Measurements from ENCODE around the gene RIBC2.
"Not testable (repeated sequence)": the region's sequence is repeated elsewhere in the genome, so short reads cannot be mapped to it uniquely, and the experiment has no call there.

The RIBC2 gene

GRCh38 chr22:45413368-45414211 is at the start of gene RIBC2, which contains the start of gene SMC1B:
RIBC2 (plus strand) TSS chr22:45413693; CDS start chr22:45413887, 194 bp downstream.
SMC1B (minus strand) TSS chr22:45413599; CDS start chr22:45413567, 32 bp downstream.
- no peak for DNase-seq

DNA sequence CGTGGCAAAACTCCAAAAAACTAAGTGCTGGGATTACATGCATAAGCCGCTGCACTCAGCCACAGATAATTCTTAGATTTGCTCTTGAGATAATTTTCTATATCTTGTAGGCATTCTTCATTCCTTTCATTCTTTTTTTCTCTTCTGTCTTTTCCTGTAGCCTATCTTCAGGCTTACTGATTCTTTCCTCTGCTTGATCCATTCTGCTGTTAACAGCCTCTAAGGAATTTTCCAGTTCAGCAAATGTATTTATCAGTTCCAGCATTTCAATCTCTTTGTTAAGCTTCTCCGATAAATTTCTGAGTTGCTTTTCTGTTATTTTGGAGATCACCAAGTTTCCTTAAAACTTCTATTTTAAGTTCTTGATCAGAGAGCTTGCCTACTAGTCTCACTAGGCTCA is 46.8 kb upstream of the RIBC2 start:
- no peak for DNase-seq

DNA sequence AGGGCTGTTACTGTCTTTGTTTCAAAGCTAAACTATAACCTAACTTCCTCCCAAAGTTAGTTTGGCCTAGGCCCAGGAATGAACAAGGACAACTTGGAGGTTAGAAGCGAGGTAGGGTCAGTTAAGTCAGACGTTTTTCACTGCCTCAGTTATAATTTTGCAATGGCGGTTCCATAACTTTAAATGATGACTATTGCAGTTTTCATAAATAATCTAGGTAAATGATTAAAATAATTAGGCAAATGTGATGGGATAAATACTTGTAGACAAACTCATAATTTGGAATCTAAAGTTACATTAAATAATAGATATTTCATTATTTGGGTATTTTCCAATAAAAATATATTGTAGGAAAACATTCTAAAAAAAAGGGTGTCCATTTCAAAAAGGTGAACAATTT is 39.9 kb upstream of the RIBC2 start:
- DNase-seq, result not testable (repeated sequence)

GRCh38 chr22:45376009-45376408 is 37.5 kb upstream of the RIBC2 start:
- DNase-seq, result no peak

DNA sequence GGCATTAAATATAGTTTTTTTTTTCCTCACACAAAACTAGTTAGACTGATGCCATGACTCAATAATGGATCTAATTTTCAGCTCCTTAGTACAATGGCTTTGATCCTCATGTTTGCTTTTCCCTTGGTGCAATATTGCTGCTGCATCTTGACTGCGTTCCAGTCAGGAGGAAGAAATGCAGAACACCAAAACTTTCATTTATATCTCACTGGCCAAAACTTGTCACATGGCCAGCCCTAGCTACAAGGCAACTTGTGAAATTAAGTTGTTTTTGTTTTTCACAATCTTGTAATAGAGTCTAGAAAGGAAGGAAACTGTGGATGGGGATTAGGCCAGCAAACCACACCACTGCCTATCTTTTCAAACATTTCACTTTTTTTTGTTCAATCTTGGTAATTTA is 36.8 kb upstream of the RIBC2 start:
- DNase-seq, result no peak

GRCh38 chr22:45381348-45381747 is 32.1 kb upstream of the RIBC2 start:
- no peak for DNase-seq

DNA sequence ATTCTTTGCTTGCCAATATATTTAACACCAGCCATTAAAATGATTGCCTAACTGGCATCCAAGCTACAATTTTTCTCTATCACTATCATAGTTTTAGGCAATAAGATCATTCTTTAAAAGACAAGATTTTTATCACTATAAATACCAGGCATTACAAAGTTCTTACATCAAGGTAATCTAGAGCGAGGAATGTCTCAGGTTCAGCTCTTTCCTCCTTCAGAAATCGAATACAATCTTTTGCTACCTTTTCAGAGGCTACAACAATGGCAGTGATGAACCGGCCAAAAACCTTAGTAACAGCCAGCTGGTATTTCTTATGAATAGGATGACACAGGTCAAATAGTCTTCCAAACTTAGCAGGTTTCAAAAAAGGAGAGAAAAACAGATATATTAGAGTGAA is 23.9 kb upstream of the RIBC2 start:
- no peak for DNase-seq

DNA sequence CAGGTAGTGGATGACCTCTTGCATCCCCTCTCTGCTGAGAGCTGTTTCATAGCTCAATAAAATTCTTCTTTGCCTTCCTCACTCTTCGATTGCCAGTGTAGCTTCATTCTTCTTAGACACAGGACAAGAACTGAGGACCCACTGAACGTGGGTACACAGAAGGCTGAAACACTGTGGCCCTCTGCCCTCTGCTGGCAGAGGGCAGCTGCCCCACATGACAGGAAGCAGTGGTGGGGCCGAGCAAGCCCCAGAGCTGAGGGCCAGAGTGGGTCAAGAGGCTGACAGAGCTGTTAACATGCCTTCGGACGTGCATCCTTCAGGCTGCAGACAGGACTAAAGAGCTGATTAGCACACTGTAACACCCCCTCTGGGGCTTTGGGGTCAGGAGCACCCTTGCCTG is 15.7 kb upstream of the RIBC2 start:
- DNase-seq, result no peak

GRCh38 chr22:45398214-45398613 is 15.3 kb upstream of the RIBC2 start:
- peak; percentile 13 for DNase-seq

DNA sequence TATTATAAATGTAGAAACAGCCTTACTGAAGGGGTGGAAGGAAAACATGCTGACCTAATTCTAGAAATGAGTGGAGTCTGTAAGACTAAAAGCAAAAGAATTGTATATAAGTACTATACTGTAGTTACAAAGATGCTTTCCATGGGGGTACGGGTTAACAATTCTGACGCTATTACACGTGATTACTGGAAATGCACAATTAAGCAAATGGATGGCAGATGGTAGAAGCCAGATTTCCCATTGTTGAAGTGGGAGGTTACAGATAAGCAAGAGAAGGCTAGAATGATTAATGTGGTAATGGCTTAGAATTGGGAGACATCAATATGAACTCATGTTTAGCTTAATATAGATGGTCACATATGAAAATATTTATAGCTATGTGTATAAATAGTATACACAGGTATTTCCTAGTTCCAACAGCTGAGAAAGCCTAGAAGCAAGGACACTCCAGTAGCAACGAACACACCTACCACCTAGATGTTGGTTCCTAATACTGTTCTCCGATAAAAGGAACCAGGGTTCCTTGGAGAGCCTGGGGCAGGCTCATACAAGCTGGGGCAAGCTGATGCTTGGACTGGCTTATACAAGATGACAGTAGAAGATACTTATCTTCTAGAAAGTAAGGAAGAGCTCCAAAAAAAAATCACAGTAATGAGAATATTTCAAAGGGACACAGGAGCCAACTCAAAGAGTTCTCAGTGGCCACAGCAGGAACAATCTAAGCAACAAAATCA is 13.6 kb upstream of the RIBC2 start:
- DNase-seq, result peak; percentile 88

DNA sequence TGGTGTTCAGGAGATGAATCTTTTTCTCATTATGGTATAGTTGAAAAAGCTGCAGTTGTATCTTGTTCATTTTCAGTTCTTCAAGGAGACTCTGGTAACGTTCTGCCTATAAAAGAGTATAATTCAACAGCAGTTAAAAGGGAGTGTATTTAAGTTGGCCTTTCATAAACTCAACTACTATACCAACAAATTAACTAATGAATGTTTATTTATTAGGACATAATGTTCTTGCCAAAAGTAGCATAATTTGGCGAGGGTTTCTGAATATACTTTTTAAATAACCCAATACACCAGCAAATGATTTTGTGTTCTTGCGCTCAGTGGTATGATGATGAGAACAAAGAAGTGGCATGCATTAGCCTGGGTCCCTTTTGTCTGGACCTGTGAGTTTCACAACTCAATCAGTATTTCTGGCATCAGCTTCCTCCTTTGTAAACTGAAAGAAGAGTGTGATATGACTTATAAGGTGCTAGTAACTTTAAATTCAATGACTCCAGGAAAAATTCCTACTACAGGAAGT is 11.0 kb upstream of the RIBC2 start:
- DNase-seq, result no peak

DNA sequence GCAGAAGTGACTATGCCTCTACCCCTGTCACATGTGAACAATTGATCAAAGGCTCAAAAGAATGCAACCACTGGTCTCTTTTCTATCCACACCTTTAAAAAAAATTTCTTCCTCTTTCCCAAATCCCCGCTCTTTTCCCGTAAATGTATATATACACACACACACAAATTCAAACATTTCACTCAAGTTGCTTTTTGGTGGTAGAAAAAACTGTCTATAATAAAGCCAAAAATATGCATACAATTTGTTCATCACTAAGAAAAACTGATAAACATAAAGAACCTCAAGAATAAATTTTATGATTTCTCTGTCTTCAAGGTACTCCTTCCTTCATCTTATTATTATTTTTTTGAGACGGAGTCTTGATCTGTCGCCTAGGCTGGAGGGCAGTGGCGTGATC is 5.7 kb upstream of the RIBC2 start:
- no peak for DNase-seq

DNA sequence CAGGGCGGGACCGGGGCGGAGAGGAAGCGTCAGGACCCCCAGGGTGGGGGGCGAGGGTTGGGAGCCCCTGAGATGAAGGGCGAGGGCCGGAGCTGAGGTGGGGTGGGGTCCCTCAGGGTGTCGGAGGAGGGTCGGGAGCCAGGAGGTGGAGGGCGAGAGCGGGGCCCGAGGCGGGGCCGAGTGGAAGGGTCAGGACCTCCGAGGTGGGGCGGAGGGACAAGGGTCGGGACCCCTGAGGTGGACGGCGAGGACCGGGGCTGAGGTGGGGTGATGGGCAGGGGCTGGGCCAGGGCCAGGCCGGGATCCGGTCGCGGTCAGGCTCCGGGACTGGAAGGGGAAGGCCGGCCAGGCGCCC is 503 bp upstream of the RIBC2 start:
- no peak for DNase-seq

- no peak for DNase-seq
These were observed 4.7 kb downstream of the RIBC2 start for GRCh38 chr22:45418056-45418769.

DNA sequence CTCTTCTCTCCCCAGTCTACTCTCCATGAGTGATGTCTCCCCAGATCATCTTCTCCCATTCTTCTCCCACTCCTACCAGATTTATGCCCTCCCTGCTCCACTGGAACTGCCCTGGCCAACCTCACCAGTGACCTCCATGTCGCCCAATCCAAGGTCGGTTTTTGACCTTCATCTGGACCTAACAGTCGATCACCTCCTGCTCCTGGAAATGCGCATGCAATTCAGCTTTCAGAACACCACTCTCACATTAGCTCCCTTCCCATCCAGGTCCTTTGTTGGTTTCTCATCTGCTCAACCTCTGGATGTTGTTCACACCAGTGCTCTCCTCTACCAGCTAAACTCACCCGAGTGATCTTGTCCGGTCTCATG is 5.3 kb downstream of the RIBC2 start:
- no peak for DNase-seq

DNA sequence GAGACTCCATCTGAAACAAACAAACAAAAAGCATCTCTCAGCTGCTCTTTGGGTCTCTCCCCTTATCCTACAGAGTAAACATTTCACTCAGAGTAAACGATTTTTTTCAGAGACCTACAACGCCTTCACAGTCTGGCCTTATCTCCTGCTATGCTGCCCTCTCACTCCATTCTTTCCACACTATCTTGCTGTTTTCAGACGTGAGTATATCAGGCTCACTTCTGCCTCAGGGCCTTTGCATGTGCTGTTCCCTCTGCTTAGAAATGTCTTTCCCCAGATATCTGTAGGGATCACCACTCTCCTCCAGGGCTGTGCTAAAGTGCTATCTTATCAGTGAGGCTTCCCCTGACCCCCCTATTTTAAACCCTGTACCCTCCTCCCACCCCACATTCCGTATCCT is 6.5 kb downstream of the RIBC2 start:
- DNase-seq, result no peak

GRCh38 chr22:45420539-45420938 is 7.0 kb downstream of the RIBC2 start:
- DNase-seq, result no peak

GRCh38 chr22:45421349-45422055 is 8.0 kb downstream of the RIBC2 start:
- no peak for DNase-seq

GRCh38 chr22:45422237-45422983 is 8.9 kb downstream of the RIBC2 start:
- no peak for DNase-seq

DNA sequence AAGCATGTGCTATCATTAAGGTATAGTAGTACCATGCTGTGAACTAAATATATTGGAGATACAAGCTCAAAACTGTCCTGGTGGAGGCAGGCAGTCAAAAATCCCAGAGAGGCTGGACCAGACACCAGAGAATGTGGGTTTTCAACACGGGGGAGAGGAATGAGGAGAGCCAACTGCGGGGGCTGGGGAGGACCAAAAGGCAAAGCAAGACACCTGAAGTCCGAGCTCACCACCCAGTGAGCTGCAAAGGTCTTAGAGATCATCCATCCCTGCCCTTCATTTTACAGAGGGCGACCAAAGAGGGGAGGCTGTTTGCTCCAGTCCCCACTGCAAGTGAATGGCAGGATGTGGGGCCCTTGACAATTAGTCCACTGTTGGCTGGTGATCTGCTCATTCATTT is 10.0 kb downstream of the RIBC2 start:
- DNase-seq, result no peak

DNA sequence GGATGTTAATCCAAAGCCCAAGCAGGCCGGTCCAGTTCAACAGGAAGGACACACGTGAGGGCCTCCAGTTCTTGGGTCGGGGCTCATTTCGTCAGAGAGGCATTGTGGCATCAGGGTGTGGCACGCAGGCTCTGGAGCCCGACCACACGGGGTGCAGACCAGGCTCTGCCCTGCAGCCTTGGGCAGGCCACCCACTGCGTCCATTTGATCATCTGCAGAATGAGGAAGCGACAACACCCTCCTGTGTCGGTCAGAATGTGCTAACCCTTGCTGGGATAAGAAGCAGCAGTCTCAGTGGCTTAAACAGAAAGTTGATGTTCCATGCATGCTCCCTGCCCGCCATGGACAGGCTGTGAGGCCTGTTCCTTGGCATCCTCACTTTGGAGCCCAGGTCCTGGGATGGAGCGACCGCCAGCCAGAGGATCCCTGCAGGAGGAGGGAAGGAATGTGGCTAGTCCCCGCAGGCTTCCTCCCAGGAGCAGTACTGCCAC is 10.8 kb downstream of the RIBC2 start:
- no peak for DNase-seq

DNA sequence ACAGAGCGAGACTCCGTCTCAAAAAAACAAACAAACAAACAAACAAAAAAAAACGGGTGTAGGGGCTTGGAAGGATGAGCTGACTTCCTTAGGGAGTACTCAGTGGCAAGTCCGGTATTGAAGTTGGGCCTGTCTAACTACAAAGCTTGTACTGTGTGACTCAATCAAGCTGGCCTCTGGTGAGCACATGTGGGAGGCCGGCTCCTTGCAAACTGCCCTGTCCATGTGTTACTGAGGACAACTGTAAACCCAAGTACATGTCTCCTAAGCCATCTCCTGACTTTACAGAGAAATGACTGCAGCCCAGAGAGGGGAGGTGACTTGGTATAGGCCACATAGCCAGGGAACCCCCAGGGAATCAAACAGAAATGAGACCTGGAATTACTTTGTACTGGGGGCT is 11.6 kb downstream of the RIBC2 start:
- DNase-seq, result no peak

Data from NCI-H524 treated with DMSO at 0.1 percent for 48 hours (cell line).